NCI-H526 treated with DMSO at 0.1 percent for 48 hours (cell line): ENCODE results near the gene NRROS.

Source experiments
- DNase-seq: peaks from one replicate; lab custom pipeline; 2025; lab: John Stamatoyannopoulos, UW

The NRROS gene

DNA sequence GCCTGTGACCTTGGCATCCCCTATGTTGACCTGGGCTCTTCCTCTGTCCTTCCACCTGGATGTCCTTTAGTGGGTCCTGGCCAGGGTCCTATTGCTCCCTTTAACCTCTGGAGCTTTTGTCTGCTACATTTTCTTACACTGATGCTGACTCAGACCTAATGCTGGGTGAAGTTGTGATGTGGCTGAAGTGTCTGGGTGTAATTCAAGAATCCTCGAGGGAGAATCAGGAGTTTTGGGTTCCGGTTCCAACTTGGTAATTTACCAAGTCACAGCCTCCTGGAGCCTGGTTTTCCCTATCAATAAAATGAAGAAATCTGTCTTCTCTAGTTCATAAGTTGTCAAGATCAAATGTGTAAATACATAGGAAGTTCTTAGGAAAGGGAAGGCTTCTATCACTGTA lies 46.9 kb downstream of the NRROS start:
- DNase-seq = no peak

GRCh38 chr3:196688349-196688748 lies 48.9 kb downstream of the NRROS start:
- DNase-seq = no peak

DNA sequence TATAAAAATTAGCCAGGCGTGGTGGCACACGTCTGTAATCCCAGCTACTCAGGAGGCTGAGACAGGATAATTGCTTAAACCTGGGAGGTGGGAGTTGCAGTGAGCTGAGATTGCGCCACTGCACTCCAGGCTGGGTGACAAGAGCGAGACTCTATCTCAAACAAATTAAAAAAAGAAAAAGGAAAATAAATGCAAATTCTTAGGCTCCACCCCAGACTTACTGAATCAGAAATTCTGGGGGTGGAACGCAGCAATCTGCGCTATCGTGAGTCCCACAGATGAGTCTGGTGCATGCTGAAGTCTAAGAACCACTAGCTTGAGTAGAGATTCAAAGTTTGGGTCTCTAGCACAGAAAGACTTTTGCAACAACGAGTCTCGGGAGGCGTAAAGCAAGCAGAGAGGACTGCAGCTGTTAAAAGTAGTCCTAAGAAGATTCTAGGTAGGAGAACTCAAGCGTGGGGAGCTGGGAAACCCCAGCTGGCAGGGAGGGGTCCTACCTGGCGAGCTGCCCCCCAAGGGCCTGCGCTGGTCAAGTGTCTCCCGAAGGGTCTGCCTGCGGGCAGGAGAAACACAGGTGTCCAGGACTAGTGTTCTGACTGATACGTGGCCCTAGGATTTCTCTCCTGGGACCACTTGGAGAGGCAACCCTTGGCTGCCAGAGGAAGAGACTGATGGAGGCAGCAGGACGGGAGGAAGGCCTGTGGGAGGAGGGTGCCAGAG lies 50.6 kb downstream of the NRROS start:
- DNase-seq = no peak

- no peak for DNase-seq
Observed at GRCh38 chr3:196691386-196691785, 51.9 kb downstream of the NRROS start.

DNA sequence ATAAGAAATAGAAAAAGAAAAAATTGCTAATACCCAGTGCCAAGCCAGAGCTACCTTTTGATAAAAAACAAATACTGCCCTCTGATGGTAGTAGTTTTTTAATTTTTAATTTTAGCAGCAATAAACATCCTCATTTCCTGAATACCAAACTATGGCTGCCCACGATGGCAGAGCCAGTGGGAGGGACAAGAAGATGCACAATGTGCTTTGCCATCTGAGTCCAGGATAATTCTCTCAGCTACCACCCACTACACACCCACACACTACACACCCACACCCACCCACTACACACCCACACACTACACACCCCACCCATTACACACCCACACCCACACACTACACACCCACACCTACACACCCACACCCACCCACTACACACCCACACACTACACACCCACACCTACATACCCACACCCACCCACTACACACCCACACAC lies 54.7 kb downstream of the NRROS start:
- no peak for DNase-seq

- DNase-seq = no peak
Observed at GRCh38 chr3:196694941-196695848, 55.7 kb downstream of the NRROS start.

GRCh38 chr3:196695849-196696226 lies 56.3 kb downstream of the NRROS start:
- no peak for DNase-seq

GRCh38 chr3:196697270-196697669 lies 57.8 kb downstream of the NRROS start:
- DNase-seq = no peak

GRCh38 chr3:196699749-196700148 lies 60.3 kb downstream of the NRROS start:
- DNase-seq = no peak

DNA sequence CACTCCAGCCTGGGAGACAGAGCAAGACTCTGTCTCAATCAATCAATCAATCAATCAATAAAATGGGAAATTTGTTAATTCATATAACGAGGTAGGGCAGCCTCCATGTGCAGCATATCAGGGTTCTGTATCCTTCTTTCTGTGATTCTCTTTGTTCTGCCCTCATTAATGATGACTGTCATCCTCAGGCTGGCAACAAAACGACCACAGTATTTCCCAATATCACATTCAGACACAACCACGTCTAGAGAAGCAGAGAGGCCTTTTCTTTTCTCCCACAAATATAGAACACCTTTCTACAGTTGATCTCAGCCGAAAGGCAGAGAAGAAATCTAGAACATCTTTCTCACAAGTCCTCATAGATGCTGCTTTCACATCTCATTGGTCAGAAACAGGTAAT lies 61.3 kb downstream of the NRROS start:
- no peak for DNase-seq

DNA sequence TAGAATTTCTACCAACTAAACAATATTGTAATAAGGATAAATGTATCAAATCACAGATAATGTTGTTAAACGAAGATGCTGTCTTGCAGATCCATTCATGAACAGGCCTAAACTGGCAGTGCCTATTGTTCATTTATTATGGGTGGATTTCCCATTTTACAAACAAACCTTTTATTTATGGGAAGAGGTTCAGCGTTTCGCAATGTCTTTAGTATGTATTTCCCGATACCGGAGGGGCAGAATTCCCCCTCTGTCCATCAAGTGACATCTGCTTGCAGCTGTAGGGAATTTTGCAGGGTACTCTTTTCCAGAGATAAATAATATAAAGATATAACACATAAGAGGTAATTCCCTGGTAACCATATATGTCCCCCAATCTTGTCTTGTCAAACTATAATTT lies 66.8 kb downstream of the NRROS start:
- no peak for DNase-seq

- no peak for DNase-seq
Observed at GRCh38 chr3:196706731-196707130, 67.2 kb downstream of the NRROS start.

- DNase-seq = no peak
Observed at GRCh38 chr3:196707566-196707965, 68.1 kb downstream of the NRROS start.

DNA sequence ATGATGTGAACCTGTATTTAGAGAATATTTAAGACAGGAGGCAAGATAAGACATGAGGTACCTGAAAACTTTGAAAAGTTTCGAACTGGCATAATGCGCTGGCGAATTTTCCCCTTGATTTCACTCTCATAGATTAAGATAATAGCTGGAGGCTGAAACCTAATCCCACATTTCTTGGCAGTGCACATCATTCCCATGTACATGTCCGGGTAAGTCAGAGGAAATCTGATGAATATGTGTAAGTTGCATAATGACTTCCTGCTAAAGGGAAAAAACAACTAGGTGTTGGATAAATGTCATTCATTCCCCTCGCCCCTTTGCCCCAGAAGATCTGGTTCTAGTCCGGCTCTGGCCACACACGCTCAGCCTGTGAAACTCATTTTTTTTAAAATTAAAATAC lies 69.0 kb downstream of the NRROS start:
- no peak for DNase-seq
